Motor neuron (in vitro differentiated cells): ENCODE data around the gene HMGN2. TPM values are rescaled to one million over a fixed set of nuclear protein-coding genes. Genes with fewer than 3 reads are reported as not detected.

ENCODE experiments used
- ATAC-seq, 8 experiments: fragments of 200-7000 bp; cut with Tn5 transposase; replicated peaks in 6 of 8; 2 replicates each; pipeline ENCODE4 v1.8.0; 2021; ENCODE audit warnings: mild to moderate bottlenecking in 8 of 8, moderate library complexity in 8 of 8
- H3K27ac ChIP-seq, 2 donors: fragments of 250-450 bp; sonication (Bioruptor Pico); 2 replicates each; pipeline ENCODE4 v1.9.0; 2021; ENCODE audit warnings: antibody characterized with exemption in 2 of 2, mild to moderate bottlenecking in 2 of 2, moderate library complexity in 1 of 2
- H3K4me1 ChIP-seq, 2 donors: fragments of 250-450 bp; sonication (Bioruptor Pico); replicated peaks in 1 of 2; 2 replicates each; pipeline ENCODE4 v1.6.1; 2021; ENCODE audit warnings: antibody characterized with exemption in 2 of 2, mild to moderate bottlenecking in 2 of 2, moderate library complexity in 1 of 2
- H3K4me3 ChIP-seq, 5 donors: fragments of 250-450 bp; sonication (Bioruptor Pico); 2 replicates each; pipeline ENCODE4 v1.9.0; 2021; ENCODE audit warnings: antibody characterized with exemption in 5 of 5, mild to moderate bottlenecking in 5 of 5, moderate library complexity in 4 of 5
- WGBS, 10 experiments: fragments of 450-650 bp; shearing (Covaris generic); methylation state at CpG; one replicate each; pipeline ENCODE4 v1.0.0; 2022; 5-methylcytosine and 5-hydroxymethylcytosine counted together
- in situ Hi-C, 9 experiments: fragments of 400-800 bp; cut with MboI; loops; one replicate each; pipeline ENCODE4 v1.15.0; 2021; ENCODE audit warnings: low sequenced_read_pairs in 9 of 9, low pct_unique_long_range_greater_than_20kb in 2 of 9; ENCODE audit not compliant: unreplicated experiment in 9 of 9
- total RNA-seq, 8 experiments: library from RNA; unstranded; fragments of 300-600 nt; gene quantifications; 2 replicates each; pipeline versions ENCODE4 v1.2.3 to v1.2.4, GENCODE V29; 2022

HMGN2 gene
- total RNA-seq, 8 experiments from 2014 or later: 105 to 1,573 (median 517) TPM

DNA sequence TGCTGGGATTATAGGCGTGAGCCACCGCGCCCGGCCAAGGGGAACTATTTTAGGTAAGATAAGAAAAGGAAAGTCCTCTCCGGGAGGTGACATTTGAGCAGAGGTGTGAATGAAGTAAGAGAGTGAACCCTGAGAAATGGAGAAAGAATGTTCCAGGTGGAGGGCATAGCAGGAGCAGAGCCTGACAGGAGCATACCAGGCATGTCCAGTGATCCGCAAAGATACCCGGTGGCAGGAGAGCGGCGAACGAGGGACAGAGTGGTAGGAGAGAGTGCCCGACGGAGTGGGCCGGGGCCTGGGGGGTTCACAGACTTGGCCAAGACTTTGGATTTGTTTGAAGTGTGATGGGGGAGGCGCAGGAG, 49.4 kb downstream of the HMGN2 start:
- no peaks in the 10 kb centered on the region for H3K4me1 ChIP-seq
- no peak overlapping the region for H3K27ac ChIP-seq
- 36 to 81% (median 80%) methylated on average over 3 to 14 of the region's 14 CpGs; no CpG with 5 or more reads in 4 of the 10 experiments for WGBS, 10 experiments
- in situ Hi-C loops: no loop called here
- no peak overlapping the region for H3K4me3 ChIP-seq
- ATAC-seq: no peak

GRCh38 chr1:26522073-26522472, 49.8 kb downstream of the HMGN2 start:
- Histone ChIP-seq H3K4me3 (no peak overlapping the region), H3K27ac (no peak overlapping the region), H3K4me1 (no peaks in the 10 kb centered on the region)
- in situ Hi-C loops: no loop called here
- no peak for ATAC-seq

DNA sequence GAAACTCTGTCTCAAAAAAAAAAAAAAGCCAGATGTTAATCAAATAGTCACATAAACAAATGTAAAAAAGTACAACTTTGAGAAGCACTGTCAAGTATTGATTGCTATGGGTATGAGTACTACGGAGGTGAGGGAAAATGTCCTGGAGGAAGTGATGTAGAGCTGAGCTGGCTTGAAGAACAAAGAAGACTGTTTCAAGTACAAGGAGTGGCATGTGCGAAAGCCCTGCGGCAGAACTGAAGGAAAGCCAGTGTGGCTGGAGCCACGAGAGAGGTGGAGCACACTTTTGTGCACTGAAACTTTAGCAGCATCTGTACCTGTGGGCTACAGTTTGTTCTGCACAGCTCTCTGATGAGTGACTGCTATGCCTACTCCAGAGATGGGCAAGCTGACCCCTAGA, 51.9 kb downstream of the HMGN2 start:
- ATAC-seq: no peak
- 53 to 100% (median 81%) methylated on average over 1 to 4 of the region's 4 CpGs; no CpG with 5 or more reads in 1 of the 10 experiments for WGBS, 10 experiments

More for the DNA sequence above, 51.9 kb downstream of the HMGN2 start:
- no peak overlapping the region for H3K4me3 ChIP-seq
- no peak overlapping the region for H3K27ac ChIP-seq
- in situ Hi-C loops: no loop called here
- H3K4me1 ChIP-seq: peaks cover 0 to 2% of the 10 kb centered on the region in 2 donors

Other genes starting within 250 kb of the HMGN2 start
- 10 to 100 TPM in 7 of 8 experiments, 1 to 10 TPM in 1; 8.6 to 39.1 (median 19.6) TPM for gene CEP85, start 238.2 kb upstream of the HMGN2 start, total RNA-seq
- 100 to 1,000 TPM in 1 of 8 experiments, 10 to 100 TPM in 7; 34.1 to 125 (median 45.5) TPM for gene SH3BGRL3, start 192.4 kb upstream of the HMGN2 start, total RNA-seq
- gene UBXN11, start 165.8 kb upstream of the HMGN2 start, total RNA-seq: 10 to 100 TPM in 6 of 8 experiments, 1 to 10 TPM in 2; 5.0 to 28.2 (median 13.7) TPM
- gene CD52, start 154.5 kb upstream of the HMGN2 start, total RNA-seq: under 1 TPM in 3 of 8 experiments, not detected in 5; 0.49 to 0.76 (median 0.71) TPM
- gene CRYBG2, start 118.3 kb upstream of the HMGN2 start, total RNA-seq: 1 to 10 TPM in 5 of 8 experiments, under 1 TPM in 3; 0.25 to 3.5 (median 2.1) TPM
- 1 to 10 TPM in 1 of 8 experiments, under 1 TPM in 4, not detected in 3; 0.27 to 1.4 (median 0.63) TPM for gene ZNF683, start 99.7 kb upstream of the HMGN2 start, total RNA-seq
- 10 to 100 TPM in 1 of 8 experiments, 1 to 10 TPM in 3, under 1 TPM in 4; 0.14 to 66.0 (median 2.9) TPM for gene LIN28A, start 61.6 kb upstream of the HMGN2 start, total RNA-seq
- 10 to 100 TPM; 42.7 to 86.2 (median 53.1) TPM for gene DHDDS, start 40.1 kb upstream of the HMGN2 start, total RNA-seq
- gene RPS6KA1, start 57.3 kb downstream of the HMGN2 start, total RNA-seq: 10 to 100 TPM in 2 of 8 experiments, 1 to 10 TPM in 6; 1.5 to 11.7 (median 6.0) TPM
- gene ARID1A, start 223.6 kb downstream of the HMGN2 start, total RNA-seq: 10 to 100 TPM in 7 of 8 experiments, 1 to 10 TPM in 1; 10.0 to 80.0 (median 56.3) TPM